ENCODE results near the gene TMEM98.
A peak's percentile ranks its signal among the peaks of the same experiment; 100 is the strongest.

The TMEM98 gene, protein sequence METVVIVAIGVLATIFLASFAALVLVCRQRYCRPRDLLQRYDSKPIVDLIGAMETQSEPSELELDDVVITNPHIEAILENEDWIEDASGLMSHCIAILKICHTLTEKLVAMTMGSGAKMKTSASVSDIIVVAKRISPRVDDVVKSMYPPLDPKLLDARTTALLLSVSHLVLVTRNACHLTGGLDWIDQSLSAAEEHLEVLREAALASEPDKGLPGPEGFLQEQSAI

GRCh38 chr17:32927724-32928585, at the start of gene TMEM98:
Gene TMEM98, plus strand, starts transcription at chr17:32928153. Its CDS starts 3,376 bp downstream, at chr17:32931529.
- TF ChIP-seq ZBTB7A (IDR thresholded peaks at IDR 0.05; ENCODE audit: low read depth), result peak; percentile 63
- TF ChIP-seq RAD21 (IDR thresholded peaks at IDR 0.05; ENCODE audit: low read depth), result no peak

GRCh38 chr17:32878211-32878610, 49.7 kb upstream of the TMEM98 start:
- TF ChIP-seq REST (IDR thresholded peaks at IDR 0.05; ENCODE audit: low read depth) (no peak), TCF12 (IDR thresholded peaks at IDR 0.05; ENCODE audit: low read depth) (no peak), FOXM1 (IDR thresholded peaks at IDR 0.05; ENCODE audit: borderline replicate concordance, low read depth) (no peak), CREB1 (IDR thresholded peaks at IDR 0.05; ENCODE audit: low read depth) (no peak), CEBPB (IDR thresholded peaks at IDR 0.05) (no peak), RAD21 (IDR thresholded peaks at IDR 0.05; ENCODE audit: low read depth) (no peak), TEAD4 (IDR thresholded peaks at IDR 0.05) (no peak)

- TF ChIP-seq EP300 (IDR thresholded peaks at IDR 0.05; ENCODE audit: borderline replicate concordance), result no peak
- TF ChIP-seq, protein P1, sequence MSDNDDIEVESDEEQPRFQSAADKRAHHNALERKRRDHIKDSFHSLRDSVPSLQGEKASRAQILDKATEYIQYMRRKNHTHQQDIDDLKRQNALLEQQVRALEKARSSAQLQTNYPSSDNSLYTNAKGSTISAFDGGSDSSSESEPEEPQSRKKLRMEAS (IDR thresholded peaks at IDR 0.05), result no peak
- no peak for TF ChIP-seq CEBPB (IDR thresholded peaks at IDR 0.05)
- no peak for TF ChIP-seq RAD21 (IDR thresholded peaks at IDR 0.05; ENCODE audit: low read depth)
- no peak for TF ChIP-seq YY1 (IDR thresholded peaks at IDR 0.05; ENCODE audit: low read depth)
- TF ChIP-seq NFIC (IDR thresholded peaks at IDR 0.05), result no peak
- no peak for TF ChIP-seq TCF12 (IDR thresholded peaks at IDR 0.05; ENCODE audit: low read depth)
- TF ChIP-seq, protein P2, sequence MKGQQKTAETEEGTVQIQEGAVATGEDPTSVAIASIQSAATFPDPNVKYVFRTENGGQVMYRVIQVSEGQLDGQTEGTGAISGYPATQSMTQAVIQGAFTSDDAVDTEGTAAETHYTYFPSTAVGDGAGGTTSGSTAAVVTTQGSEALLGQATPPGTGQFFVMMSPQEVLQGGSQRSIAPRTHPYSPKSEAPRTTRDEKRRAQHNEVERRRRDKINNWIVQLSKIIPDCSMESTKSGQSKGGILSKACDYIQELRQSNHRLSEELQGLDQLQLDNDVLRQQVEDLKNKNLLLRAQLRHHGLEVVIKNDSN (IDR thresholded peaks at IDR 0.05), result no peak
- TF ChIP-seq ZBTB7A (IDR thresholded peaks at IDR 0.05; ENCODE audit: low read depth), result no peak
- no peak for TF ChIP-seq EGR1 (IDR thresholded peaks at IDR 0.05)
- TF ChIP-seq REST (IDR thresholded peaks at IDR 0.05; ENCODE audit: low read depth), result no peak
- TF ChIP-seq CREB1 (IDR thresholded peaks at IDR 0.05; ENCODE audit: low read depth), result no peak
Observed at GRCh38 chr17:32879134-32879533, 48.8 kb upstream of the TMEM98 start.

DNA sequence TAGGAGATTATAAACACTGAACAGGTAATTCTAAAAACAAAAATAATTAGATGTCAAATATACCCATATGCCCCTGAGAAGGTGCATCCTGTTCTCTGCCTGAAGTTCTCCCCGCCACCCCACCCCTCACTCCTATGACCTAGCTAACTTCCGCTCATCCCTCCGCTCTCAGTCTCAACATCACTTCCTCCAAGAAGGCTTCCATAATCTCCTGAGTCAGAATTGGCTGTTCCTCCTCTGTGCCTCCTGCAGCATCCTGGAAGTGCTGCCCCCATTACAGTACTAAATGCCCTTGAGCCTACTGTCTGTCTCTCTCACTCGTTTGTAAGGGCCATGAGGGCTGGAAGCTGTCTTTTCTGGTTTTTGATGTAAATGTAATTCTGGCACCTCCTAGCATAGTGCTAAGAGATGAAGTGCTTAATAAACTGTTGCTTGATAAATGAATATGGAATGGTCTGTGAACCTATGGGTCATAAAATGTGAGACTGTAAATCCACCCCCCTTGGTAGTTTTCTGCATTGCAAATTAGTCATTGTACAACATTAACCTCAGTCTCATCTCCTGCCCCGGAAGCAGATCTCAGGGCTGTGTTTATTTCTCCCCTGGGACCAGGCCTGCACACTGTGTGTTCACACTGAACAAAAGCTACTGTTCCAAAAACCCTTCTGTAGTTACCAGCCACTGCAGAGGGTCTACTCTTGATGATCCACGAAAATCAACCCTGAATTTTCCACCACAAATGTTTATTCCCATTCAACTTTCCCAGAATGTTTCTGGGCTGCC, 47.1 kb upstream of the TMEM98 start:
- no peak for TF ChIP-seq EP300 (IDR thresholded peaks at IDR 0.05; ENCODE audit: borderline replicate concordance)
- TF ChIP-seq TCF12 (IDR thresholded peaks at IDR 0.05; ENCODE audit: low read depth), result no peak
- TF ChIP-seq YY1 (IDR thresholded peaks at IDR 0.05; ENCODE audit: low read depth), result no peak
- no peak for TF ChIP-seq ZBTB7A (IDR thresholded peaks at IDR 0.05; ENCODE audit: low read depth)
- TF ChIP-seq, protein P2 (IDR thresholded peaks at IDR 0.05), result no peak

DNA sequence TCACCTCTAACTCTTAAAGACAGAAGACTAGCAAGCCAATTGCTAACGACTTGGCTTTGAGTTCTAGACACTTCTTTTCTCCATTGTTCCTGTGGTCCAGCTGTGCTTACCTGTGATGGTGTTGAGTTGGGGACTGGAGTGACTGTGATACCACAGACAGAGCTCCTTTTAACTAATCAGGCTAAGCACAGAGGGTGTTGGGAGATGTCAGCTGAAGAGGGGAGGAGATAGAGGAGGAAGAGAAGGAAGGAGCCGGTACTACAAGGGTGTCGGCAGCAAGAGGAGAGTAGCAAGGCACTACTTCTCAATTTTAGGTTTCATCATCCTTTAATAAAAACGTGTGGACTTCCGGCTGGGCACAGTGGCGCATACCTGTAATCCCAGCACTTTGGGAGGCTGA, 45.9 kb upstream of the TMEM98 start:
- TF ChIP-seq EP300 (IDR thresholded peaks at IDR 0.05; ENCODE audit: borderline replicate concordance), result no peak
- no peak for TF ChIP-seq CREB1 (IDR thresholded peaks at IDR 0.05; ENCODE audit: low read depth)
- TF ChIP-seq CEBPB (IDR thresholded peaks at IDR 0.05), result no peak
- TF ChIP-seq, protein P1 (IDR thresholded peaks at IDR 0.05), result no peak
- TF ChIP-seq NFIC (IDR thresholded peaks at IDR 0.05), result no peak

DNA sequence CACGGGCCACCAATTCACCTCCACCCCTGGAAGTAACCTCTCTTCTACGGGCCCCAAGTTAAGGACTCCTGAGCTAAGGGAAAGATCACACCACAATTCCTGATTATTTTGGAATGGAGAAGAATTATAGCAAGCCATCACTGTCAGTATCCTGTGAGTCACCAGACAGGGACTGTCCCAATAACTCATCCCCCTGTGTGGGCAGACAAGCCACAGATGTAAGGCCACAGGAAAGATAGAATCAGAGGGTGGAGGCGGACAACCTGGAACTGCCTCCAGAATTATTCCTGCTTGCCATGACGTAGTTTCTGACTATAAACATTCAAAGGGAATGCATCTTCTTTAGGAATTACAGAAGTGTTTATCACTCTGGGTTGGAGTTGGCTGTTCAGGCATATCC, 45.2 kb upstream of the TMEM98 start:
- TF ChIP-seq FOXM1 (IDR thresholded peaks at IDR 0.05; ENCODE audit: borderline replicate concordance, low read depth) (no peak), EGR1 (IDR thresholded peaks at IDR 0.05) (no peak), CEBPB (IDR thresholded peaks at IDR 0.05) (no peak), YY1 (IDR thresholded peaks at IDR 0.05; ENCODE audit: low read depth) (no peak), CREB1 (IDR thresholded peaks at IDR 0.05; ENCODE audit: low read depth) (no peak), TEAD4 (IDR thresholded peaks at IDR 0.05) (no peak), NFIC (IDR thresholded peaks at IDR 0.05) (no peak), REST (IDR thresholded peaks at IDR 0.05; ENCODE audit: low read depth) (no peak), RAD21 (IDR thresholded peaks at IDR 0.05; ENCODE audit: low read depth) (no peak), TAF1 (IDR thresholded peaks at IDR 0.05; ENCODE audit: low read depth) (no peak), EP300 (IDR thresholded peaks at IDR 0.05; ENCODE audit: borderline replicate concordance) (no peak), TCF12 (IDR thresholded peaks at IDR 0.05; ENCODE audit: low read depth) (no peak), ZBTB7A (IDR thresholded peaks at IDR 0.05; ENCODE audit: low read depth) (no peak)
- TF ChIP-seq, protein P2 (IDR thresholded peaks at IDR 0.05), result no peak
- TF ChIP-seq, protein P1 (IDR thresholded peaks at IDR 0.05), result no peak
